Activated T-cell treated with anti-CD3 and anti-CD28 coated beads for 48 hours (primary cell): ENCODE data around the gene ABCF2.

Source experiments
- DNase-seq: peaks from one replicate; pipeline ENCODE4 v3.0.0-alpha.2; 2020; ENCODE audit warnings: low read depth

ABCF2 gene

DNA sequence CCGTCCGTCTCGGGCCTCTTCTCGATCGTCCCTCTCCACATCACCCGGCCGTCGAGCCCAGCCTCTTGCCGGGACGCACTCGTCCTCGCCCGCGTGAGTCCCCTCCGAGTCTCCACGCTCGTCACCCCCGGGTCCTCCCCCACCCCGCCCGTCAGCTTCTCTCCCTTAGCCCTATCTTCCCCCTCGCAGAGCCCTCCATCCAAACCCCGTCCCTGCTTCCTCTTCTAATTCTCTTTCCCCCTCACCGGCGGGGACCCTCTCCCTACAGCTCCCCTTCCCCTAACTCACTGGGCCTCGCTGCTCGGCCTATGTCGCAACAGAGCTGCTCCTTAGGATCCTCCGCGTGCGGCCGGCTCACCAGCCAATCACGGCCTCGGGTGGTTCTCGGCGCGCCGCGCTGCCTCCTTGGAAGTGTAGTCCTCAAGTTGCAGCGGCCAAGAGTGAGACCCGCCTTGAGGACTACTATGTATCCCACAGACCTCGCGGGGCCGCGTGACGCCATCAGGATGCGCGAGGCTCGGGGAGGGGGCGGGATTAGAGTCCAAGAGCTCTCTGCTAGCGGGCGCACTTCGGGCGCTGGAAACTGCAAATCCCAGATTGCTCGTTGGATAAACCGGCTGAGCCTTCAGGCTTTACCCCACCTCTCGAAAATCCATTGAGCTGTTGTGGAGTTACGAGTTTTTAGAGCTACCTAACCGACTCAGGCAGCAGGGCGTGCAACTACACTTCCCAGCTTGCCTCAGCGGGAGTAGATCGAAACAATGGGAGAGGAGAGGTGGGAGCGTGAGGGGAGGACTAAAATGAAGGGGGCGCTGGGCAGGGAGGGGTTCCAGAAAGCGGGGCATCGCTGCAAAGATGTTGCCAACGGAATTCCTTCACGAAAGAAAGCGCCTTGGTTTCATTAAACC, at the start of gene ABCF2:
ABCF2 (minus strand) TSS at position 331 of the 908 bp plus-strand sequence. CDS start 747 bp downstream, outside the sequence.
- peak; percentile 96 for DNase-seq

- no peak for DNase-seq
Measured at GRCh38 chr7:151275813-151276577, 49.0 kb upstream of the ABCF2 start.

DNA sequence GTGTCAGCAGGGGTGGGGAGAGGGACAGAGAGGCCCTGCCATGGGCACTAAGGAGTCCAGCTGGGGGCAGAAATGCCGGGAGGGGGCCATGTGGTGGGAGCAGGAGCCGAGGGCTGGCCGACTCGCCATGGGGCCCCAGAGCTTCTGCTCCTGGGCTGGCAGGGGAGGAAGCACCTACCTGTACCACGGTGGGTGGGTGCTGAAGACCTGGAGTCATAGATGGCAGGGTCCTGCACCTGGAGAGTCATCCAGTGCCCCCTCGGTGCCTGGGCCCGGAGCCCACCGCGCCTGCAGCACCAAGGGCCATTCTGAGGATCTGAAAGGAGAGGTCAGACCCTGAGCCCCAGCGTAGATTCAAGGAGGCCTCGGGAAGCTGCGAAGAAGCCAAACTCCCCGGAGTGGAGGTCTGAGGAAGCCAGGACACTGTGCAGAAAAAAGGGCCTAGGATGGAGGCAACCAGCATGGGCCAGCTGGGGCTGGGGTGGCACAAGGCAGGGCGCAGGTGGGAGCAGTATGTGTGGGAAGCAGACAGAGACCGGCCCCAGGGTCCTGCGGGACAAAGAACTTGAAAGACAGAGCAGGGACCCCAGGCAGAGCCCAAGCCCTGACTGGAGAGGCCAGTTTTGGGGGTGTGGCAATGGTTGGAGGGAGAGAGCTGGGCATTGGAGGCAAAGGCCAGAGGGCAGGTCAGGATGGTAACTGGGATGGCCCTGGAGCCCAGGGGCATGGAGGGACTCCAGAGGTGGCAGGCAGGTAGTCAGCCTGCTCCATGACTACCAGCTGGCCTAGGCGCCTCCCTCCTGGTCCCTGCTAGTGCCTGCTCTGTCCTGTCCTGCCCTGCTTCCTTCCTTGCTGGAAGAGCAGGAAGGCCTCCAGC, 48.2 kb upstream of the ABCF2 start:
- DNase-seq: no peak

DNA sequence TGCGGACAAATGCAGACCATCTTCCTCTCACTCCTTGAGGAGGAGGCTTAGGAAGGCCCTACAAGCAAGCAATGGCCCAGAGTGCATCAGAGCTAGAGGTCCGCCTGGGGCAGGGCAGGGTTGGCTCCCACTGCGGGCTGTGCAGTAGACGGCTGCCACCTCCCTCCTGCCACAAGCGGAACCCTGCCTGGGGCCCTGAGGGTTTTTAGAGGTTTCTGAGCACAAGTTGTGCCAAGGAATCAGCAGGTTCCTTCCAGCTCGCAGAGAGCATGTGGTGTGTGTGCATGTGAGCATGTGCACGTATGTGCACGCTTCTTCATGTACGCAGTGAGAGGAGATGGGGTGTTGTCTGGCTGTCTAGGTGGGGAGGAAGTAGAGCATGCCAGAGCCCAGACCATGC, 47.4 kb upstream of the ABCF2 start:
- DNase-seq: no peak

DNA sequence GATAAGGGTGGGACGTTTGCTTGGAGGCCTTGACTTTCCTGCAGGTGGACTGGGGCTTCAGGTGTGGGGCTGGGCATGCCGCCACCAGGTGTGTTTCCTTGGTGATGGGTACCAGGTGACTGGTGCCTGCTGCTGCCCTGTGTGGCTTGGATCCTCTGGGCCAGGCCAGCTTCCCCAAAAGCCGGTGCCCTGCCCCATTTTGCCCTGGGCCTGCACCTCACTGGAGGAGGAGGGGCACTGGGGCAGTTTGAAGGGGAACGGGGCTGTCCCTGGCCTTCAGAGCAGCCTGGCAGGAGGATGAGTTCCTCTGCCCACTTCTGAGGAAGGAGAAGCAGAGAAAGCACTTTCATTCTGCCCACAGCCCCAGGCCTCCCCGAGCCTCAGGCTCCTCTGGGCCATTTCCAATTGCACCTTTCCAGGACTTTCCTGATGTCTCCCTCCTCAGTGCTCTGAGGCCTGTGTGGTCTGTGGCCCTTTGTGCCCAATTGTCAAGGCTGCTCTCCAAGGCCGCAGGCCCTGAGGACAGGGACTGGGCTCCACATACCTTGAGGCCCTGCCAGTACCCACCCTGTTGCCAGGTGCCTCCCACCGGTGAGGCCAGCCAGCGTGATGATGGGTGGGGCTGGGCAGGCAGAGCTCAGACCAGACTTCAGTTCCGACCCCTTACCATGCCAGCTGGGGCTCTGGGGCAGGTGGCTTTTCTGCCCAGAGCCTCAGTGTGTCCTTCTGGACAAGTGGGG, 46.8 kb upstream of the ABCF2 start:
- no peak for DNase-seq

DNA sequence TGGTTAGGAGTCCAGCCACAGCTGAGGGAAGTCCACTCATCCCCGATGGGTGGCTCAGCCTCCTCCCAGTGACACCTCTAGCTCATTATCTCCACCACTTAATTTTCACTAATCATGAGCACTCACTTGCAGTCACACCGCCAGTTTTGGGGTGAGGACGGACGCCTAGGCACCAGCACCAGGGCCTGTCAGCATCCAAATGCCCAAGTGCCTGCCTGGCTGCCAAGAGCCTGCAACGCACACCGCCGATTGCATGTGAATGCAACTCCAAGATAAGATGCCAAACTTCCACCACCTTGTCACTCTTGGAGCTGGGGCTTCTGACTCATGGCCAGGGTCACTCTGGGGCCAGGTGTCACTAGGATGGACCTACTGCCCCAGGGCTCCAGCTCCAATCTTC, 45.9 kb upstream of the ABCF2 start:
- no peak for DNase-seq

DNA sequence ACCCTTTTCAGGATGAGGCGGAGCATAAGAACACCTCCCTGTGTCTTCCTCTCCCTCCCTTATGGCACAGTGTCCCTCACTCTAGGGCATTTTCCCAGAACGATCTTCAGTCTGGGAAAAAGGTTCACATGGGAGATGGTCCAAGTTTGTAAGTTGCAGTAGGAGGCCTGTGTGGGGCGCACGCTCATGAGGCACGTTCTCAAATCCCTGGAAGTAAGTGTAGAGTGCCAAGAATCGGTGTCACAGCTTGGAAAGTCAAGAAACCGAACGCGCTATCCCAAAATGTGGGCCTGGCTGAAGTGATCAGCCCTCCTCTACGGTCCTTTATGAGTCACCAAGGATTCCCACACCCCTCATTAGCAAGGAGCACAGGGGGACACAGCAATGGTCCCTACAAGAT, 45.4 kb upstream of the ABCF2 start:
- DNase-seq: no peak

GRCh38 chr7:151271699-151272355, 44.8 kb upstream of the ABCF2 start:
- no peak for DNase-seq

DNA sequence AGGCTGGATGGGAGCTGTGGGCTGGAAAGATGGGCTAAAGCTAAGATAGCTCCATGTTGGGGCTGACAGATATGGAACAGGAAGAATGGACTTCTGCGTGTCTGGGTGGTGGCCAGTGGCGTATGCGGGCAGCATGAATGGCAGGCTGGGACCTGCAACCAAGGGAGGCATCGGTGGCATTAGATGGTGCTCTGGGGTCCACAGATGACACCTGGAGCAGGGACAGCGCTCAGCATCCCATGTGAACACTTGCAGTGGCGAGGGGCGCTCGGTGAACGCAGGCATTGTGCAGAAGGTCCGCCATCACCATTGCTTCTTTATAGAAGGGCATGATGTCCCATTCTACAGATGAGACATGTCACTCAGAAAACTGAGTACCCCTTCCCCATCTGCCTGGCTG, 42.5 kb upstream of the ABCF2 start:
- no peak for DNase-seq

DNA sequence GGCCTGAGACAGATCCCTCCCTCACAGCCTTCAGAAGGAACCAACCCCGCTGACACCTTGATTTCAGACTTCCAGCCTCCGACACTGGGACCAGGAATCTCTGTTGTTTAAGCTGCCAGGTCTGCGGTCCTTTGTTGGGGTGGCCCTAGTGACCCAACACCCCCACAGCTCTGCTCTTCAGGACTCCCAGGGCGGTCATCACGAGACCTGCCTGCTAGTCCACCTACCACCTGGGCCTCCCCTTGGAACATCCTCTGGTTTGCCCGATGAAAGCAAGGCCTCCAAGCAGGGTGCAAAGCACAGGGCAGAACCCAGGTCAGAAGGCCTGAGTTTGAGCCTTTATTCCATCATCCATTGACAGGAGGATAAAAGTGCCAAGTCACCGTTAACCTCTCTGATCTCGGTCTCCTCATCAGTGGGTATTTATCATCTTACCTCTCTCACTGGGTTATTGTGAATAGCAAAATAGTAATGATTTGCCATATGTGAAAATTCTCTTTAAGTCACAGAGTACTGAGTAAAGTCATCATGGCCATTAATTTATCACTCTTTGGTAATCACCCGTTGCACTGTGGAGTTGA, 38.4 kb upstream of the ABCF2 start:
- DNase-seq: no peak

- DNase-seq: no peak
Measured at GRCh38 chr7:151264615-151265014, 37.6 kb upstream of the ABCF2 start.

DNA sequence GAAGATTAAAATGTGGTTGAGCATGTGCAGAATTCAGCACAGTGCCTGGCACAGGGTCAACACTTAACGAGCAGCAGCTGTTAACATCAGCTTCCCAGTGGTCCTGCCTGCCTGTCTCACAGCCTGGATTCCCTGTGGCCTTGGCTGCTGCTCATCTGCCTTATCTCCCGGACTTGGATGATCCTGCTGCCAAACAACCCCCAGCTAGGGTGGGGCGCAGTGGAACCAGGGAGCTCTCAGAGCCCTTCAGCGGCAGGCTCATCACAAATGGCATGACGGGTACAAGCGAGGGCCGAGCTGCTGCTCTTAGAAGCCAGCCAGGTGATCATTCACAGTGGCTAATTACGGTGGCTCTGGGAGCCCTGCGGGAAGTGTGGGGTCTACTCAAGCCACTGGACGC, 34.5 kb upstream of the ABCF2 start:
- DNase-seq: no peak

- no peak for DNase-seq
Measured at GRCh38 chr7:151260883-151261282, 33.9 kb upstream of the ABCF2 start.

GRCh38 chr7:151260471-151260870, 33.5 kb upstream of the ABCF2 start:
- DNase-seq: no peak

DNA sequence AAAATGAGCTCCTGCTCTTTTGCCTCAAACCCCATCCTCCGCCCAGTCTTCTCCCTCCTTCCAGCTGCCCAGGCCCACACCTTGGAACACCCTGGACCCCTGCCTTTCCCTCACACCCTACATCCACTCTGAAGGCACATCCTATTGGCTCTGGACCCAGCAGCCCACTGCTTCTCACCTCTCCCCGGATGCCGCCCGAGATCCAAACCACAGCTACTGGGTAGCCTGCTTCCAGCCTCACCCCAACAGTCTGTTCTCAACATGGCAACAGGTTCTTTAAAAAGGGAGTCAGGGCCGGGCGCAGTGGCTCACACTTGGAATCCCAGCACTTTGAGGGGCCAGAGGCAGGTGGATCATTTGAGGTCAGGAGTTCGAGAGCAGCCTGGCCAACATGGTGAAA, 31.0 kb upstream of the ABCF2 start:
- DNase-seq: no peak

- DNase-seq: no peak
Measured at GRCh38 chr7:151256410-151257045, 29.5 kb upstream of the ABCF2 start.

GRCh38 chr7:151255390-151255789, 28.4 kb upstream of the ABCF2 start:
- DNase-seq: no peak

- DNase-seq: no peak
Measured at GRCh38 chr7:151254851-151255250, 27.8 kb upstream of the ABCF2 start.

DNA sequence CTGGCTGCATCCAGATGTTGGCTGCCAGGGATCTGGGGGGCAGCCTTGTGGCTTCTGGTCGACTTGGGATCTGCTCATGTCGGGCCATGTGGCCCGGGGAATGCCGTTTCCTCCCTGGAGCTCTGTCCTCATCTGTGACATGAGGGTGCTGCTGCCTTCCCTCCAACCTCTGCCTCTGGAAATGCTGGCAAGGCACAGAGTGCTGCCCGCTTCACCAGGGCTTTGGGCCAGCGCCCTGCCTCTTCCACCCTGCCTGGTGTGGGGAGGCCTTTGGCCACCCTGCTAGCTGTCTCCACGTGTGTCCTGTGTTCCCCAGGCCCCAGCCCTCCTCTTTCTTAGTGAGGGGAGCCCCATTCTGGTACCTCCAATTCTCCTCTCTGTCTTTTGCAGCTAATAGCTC, 27.3 kb upstream of the ABCF2 start:
- DNase-seq: no peak
